ENCODE results near the gene IKZF4.
"Not testable (repeated sequence)": the region's sequence is repeated elsewhere in the genome, so short reads cannot be mapped to it uniquely, and the experiment has no call there.

Gene IKZF4

DNA sequence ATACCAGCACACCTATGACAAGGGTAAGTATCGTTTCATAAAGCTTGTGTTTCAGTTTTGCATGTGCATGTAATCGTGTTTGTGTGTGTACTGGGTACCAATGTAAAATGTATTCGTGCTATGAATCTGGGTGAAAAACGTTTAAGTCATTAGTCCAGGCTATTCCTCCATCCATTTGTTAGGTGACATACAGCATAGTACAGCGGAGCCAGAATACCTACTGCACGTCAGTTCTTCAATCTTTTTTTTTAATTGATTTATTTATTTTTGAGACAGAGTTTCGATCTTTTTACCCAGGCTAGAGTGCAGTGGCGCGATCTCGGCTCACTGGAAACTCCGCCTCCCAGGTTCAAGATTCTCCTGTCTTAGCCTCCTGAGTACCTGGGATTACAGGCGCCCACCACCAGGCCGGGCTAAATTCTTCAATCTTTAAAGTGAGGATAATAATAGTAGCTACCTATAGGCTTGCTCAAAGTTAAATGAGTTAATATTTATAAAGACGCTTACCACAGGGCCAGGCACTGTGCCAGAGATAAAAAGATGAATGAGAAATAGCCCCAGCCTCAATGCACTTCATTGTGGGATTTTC, 20.2 kb downstream of the IKZF4 start:
- Mint-ChIP-seq H3K4me3 (peak overlapping the region; percentile 100), H3K27ac (peak overlapping the region; percentile 100), H3K36me3 (ENCODE audit: low read depth) (peaks cover 52% of the 10 kb centered on the region), H3K9me3 (no peaks in the 10 kb centered on the region), H3K4me1 (peaks cover 74% of the 10 kb centered on the region), H3K27me3 (no peaks in the 10 kb centered on the region)
- no peak for DNase-seq
- no peak for ATAC-seq

DNA sequence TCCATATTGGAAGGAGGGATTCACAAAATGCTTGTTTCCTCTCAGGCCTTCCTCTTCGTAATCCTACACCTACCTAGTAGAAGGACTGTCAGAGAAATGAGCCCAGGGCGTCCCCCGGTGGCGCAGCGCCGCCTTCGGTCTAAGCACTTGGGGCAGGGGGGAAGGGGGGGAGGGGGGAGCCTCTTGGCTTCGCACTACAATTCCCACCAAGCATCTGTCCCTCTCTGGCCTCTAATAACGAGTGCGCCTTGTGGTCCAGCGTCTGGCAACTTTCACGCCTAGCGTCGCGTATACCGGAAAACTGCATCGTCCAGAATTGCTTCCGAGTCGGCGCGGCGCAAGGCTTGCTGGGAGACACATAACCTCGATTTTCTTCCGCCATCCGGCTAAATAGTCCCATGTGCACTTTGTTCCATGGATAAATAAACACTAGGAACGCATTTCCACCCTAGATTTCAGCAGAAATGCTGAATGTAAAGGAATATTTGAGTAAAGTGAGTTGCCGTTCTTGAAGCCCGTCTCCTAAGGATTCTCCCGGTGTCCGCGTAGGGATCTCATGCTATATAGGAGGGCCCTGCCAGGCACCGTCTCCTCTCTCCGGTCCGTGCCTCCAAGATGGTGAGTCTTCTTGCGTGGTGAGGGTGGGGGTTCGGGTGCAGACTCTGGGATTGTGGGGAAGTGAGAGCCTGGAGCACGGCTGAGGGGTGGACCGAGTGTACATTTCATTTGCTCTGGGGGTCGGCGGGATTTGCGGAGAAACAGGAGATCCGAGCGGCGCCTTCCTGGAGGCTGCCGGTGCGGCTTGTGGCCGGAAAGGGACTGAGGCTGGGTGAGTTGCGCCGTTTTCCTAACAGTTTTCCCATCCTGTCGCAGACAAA, 20.9 kb downstream of the IKZF4 start, which contains the start of gene RPS26:
Gene RPS26, plus strand, starts transcription at position 367 of the 878 bp plus-strand sequence. Its CDS starts 249 bp downstream, at position 616.
- peak; percentile 87 for ATAC-seq
- H3K4me3 Mint-ChIP-seq, result peak within 1 kb of the TSS; percentile 100
- peaks cover 76% of the 10 kb centered on the region for H3K4me1 Mint-ChIP-seq
- peak; percentile 87 for DNase-seq
- H3K9me3 Mint-ChIP-seq, result no peaks in the 10 kb centered on the region
- H3K36me3 Mint-ChIP-seq (ENCODE audit: low read depth), result peaks cover 47% of the 10 kb centered on the region
- no peaks in the 10 kb centered on the region for H3K27me3 Mint-ChIP-seq
- peak within 1 kb of the TSS; percentile 100 for H3K27ac Mint-ChIP-seq

DNA sequence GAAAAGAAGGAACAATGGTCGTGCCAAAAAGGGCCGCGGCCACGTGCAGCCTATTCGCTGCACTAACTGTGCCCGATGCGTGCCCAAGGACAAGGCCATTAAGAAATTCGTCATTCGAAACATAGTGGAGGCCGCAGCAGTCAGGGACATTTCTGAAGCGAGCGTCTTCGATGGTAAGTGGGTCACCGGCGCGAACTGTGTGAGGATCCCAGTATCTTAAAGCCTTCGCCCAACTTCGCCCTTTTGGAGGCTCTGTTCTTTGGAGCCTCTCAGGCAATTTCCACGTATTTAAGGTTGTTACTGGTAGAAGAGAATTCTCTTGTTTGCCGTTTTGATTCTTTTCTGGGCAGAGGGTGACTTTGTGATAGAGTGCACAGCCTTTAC, 21.6 kb downstream of the IKZF4 start:
- not testable (repeated sequence) for H3K9me3 Mint-ChIP-seq, ATAC-seq, DNase-seq, H3K27me3 Mint-ChIP-seq
- Mint-ChIP-seq H3K4me3 (peak overlapping the region; percentile 100), H3K36me3 (ENCODE audit: low read depth) (peaks cover 46% of the 10 kb centered on the region), H3K4me1 (peaks cover 76% of the 10 kb centered on the region), H3K27ac (peak overlapping the region; percentile 100)

DNA sequence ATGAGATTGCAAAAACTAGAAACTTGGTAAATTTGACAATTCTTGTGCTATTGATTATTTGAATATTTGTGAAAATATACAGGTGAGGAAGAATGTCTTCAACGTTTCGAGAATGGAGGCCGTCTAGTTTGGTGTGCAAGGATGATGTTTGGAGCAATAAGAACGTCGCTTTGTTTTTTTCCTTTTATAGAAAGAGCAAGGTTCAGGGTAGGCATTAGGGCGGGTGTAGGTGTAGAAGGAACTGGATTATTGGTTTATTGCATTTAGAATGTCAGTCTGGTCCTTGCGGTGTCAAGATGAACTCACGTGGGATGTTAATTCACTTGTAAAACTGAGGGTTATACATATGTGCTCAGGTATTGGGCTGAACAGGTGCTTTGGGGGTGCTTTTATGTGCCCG, 22.0 kb downstream of the IKZF4 start:
- H3K27me3 Mint-ChIP-seq, result no peaks in the 10 kb centered on the region
- H3K27ac Mint-ChIP-seq, result peak overlapping the region; percentile 100
- DNase-seq (no peak), ATAC-seq (no peak)
- H3K36me3 Mint-ChIP-seq (ENCODE audit: low read depth), result peaks cover 46% of the 10 kb centered on the region
- H3K4me3 Mint-ChIP-seq, result peak overlapping the region; percentile 100
- no peaks in the 10 kb centered on the region for H3K9me3 Mint-ChIP-seq
- peaks cover 72% of the 10 kb centered on the region for H3K4me1 Mint-ChIP-seq

DNA sequence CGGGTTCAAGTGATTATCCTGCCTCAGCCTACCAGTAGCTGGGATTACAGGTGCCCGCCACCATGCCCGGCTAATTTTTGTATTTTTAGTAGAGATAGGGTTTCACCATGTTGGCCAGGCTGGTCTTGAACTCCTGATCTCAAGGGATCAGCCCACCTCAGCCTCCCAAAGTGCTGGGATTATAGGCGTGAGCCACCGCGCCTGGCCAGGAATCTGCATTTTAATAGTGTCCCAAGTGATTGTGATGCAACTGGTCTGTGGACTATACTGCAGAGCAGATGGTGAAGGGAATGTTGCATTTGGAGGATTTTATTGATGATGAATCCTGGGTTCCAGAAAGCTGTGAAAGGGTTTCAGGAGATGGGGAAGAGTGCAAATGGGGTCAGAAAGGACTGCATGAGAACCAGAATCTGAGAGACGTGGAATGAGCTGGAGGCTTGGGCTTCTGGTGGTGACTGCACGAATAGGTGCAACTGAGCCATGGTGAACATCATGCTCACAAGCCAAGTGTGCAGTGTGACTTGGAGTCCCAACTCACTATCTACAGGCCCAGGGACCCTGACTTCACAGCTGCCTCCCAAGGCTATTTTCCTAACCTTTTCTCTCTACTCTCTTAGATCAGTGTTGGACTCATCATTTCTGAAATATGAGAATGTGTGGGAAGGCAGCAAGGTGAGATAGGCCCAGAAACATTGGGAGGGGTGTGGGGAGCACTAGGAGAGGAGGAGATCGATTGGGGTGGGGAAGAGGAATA, 25.4 kb downstream of the IKZF4 start:
- no peak for DNase-seq
- Mint-ChIP-seq H3K4me1 (peaks cover 41% of the 10 kb centered on the region), H3K27ac (peak overlapping the region; percentile 100), H3K36me3 (ENCODE audit: low read depth) (peaks cover 42% of the 10 kb centered on the region), H3K4me3 (no peak overlapping the region), H3K27me3 (no peaks in the 10 kb centered on the region), H3K9me3 (no peaks in the 10 kb centered on the region)
- no peak for ATAC-seq

DNA sequence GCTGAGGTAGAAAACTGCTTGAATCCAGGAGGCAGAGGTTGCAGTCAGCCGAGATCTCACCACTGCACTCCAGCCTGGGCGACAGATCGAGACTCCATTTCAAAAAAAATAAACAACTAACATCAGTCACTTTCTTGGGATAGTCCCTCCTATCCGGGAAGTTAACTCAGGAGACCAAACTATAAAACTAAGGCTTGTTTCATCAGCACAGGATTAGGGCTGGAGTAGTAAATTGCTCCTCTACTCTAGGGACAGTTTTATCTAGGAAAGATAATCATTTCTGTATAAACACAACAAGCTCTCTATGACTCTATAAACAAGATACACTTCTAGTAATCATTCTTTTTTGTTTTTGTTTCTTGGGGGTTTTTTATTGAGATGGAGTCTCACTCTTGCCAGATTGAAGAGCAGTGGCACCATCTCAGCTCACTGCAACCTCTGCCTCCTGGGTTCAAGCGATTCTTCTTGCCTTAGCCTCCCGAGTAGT, 32.6 kb downstream of the IKZF4 start:
- no peak for DNase-seq
- Mint-ChIP-seq H3K4me1 (peaks cover 4% of the 10 kb centered on the region), H3K36me3 (ENCODE audit: low read depth) (no peaks in the 10 kb centered on the region), H3K27ac (no peak overlapping the region), H3K9me3 (no peaks in the 10 kb centered on the region), H3K27me3 (no peaks in the 10 kb centered on the region), H3K4me3 (no peak overlapping the region)
- ATAC-seq, result no peak

DNA sequence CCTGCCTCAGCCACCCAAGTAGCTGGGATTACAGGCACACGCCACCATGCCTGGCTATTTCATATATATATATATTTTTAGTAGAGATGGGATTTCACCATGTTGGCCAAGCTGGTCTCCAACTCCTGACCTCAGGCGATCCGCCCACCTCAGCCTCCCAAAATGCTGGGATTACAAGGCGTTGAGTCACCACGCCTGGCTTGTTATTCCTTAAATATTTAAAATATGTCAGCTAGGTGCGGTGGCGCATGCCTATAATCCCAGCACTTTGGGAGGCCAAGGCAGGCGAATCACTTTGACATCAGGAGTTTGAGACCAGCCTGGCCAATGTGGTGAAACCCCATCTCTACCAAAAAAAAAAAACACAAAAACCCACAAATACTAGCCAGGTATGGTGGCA, 39.1 kb downstream of the IKZF4 start:
- DNase-seq, result not testable (repeated sequence)

DNA sequence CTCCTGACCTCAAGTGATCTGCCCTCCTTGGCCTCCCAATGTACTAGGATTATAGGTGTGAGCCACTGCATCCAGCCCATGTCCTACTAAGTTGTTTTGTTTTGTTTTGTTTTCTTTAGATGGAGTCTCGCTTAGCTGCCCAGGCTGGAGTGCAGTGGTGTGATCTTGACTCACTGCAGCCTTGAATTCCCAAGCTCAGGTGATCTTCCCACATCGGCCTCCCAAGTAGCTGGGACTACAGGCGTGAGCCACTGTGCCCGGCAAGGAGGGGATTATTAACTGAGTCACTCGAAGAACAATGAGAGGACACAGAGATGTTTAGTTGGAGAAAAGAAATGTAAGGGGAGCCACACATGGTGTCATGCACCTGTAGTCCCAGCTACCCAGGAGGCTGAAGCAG, 41.1 kb downstream of the IKZF4 start:
- Mint-ChIP-seq H3K27me3 (peaks cover 3% of the 10 kb centered on the region), H3K4me1 (peaks cover 3% of the 10 kb centered on the region), H3K27ac (no peak overlapping the region), H3K4me3 (no peak overlapping the region), H3K36me3 (ENCODE audit: low read depth) (no peaks in the 10 kb centered on the region), H3K9me3 (no peaks in the 10 kb centered on the region)
- DNase-seq (no peak), ATAC-seq (no peak)

More for the DNA sequence above, 39.1 kb downstream of the IKZF4 start:
- H3K4me1 Mint-ChIP-seq; H3K27me3 Mint-ChIP-seq; H3K27ac Mint-ChIP-seq; H3K9me3 Mint-ChIP-seq; H3K4me3 Mint-ChIP-seq; H3K36me3 Mint-ChIP-seq (ENCODE audit: low read depth); ATAC-seq: not testable (repeated sequence)

DNA sequence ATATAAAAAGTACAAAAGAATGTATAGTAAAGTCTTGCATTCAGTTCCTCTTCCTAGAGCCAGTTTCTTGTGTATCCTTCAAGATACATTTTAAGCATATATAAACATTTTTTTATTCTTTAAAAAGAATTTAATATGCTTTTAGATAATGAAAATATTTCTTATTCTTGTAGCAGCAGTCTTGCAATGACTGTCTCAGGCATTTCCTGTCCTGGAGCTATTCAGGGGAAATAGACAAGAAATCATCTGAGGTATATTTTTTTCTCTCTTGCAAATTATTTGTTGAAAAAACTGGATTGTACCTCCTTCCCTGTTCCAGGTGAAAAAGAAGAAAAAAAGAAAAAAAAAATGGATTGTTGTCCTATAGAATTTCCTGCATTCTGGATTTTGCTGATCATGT, 42.2 kb downstream of the IKZF4 start:
- Mint-ChIP-seq H3K36me3 (ENCODE audit: low read depth) (no peaks in the 10 kb centered on the region), H3K9me3 (no peaks in the 10 kb centered on the region), H3K27me3 (peaks cover 3% of the 10 kb centered on the region), H3K4me1 (peaks cover 4% of the 10 kb centered on the region), H3K27ac (no peak overlapping the region), H3K4me3 (no peak overlapping the region)
- ATAC-seq (no peak), DNase-seq (no peak)

DNA sequence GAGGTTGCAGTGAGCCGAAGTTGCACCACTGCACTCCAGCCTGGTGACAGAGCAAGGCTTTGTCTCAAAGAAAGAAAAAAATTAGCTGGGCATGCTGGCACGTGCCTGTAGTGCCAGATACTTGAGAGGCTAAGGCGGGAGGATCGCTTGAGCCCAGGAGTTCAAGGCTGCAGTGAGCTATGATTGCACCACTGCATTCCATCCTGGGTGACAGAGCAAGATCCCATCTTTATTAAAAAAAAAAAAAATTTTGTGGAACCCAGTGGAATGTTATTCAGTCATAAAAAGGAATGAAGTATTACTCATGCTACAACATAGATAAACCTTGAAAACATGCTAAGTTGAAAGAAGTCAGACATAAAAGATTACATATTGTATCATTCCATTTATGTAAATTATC, 50.8 kb downstream of the IKZF4 start:
- H3K27me3 Mint-ChIP-seq, result no peaks in the 10 kb centered on the region
- no peak overlapping the region for H3K4me3 Mint-ChIP-seq
- DNase-seq (no peak), ATAC-seq (no peak)
- H3K9me3 Mint-ChIP-seq, result no peaks in the 10 kb centered on the region
- peaks cover 4% of the 10 kb centered on the region for H3K4me1 Mint-ChIP-seq
- H3K36me3 Mint-ChIP-seq (ENCODE audit: low read depth), result no peaks in the 10 kb centered on the region
- no peak overlapping the region for H3K27ac Mint-ChIP-seq

DNA sequence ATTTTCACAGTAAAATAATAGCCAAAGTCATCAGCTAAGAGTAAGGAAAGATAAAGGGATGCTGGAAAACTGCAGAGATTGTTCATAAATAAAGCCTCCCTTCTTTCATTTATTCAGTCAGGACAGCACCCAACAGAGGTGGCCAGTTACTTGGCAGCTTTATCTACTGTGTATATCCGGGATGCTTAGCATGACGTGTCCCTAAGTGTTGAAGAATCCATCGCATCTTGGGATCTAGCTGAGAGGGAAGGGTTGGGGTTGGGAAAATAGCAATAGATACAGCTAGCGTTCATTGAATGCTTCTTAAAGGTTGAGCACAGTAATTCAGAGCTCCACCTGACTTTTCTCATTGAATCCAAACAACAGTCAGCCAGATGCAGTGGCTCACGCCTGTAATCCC, 53.6 kb downstream of the IKZF4 start:
- Mint-ChIP-seq H3K27ac (no peak overlapping the region), H3K9me3 (no peaks in the 10 kb centered on the region), H3K36me3 (ENCODE audit: low read depth) (no peaks in the 10 kb centered on the region), H3K4me1 (no peaks in the 10 kb centered on the region), H3K4me3 (no peak overlapping the region), H3K27me3 (no peaks in the 10 kb centered on the region)
- no peak for DNase-seq
- ATAC-seq, result no peak

DNA sequence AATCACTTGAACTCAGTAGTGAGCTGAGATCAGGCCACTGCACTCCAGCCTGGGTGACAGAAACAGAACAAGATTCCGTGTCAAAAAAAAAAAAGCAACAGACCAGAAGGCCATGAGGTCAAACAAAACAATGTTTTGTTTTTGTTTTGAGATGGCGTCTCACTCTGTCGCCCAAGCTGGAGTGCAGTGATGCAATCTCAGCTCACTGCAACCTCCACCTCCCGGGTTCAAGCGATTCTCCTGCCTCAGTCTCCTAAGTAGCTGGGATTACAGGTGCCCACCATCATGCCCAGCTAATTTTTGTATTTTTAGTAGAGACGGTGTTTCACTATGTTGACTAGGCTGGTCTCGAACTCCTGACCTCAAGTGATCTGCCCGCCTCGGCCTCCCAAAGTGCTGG, 57.1 kb downstream of the IKZF4 start:
- not testable (repeated sequence) for H3K4me3 Mint-ChIP-seq; DNase-seq; ATAC-seq; H3K9me3 Mint-ChIP-seq; H3K36me3 Mint-ChIP-seq (ENCODE audit: low read depth); H3K27ac Mint-ChIP-seq; H3K4me1 Mint-ChIP-seq
- peaks cover 11% of the 10 kb centered on the region for H3K27me3 Mint-ChIP-seq

DNA sequence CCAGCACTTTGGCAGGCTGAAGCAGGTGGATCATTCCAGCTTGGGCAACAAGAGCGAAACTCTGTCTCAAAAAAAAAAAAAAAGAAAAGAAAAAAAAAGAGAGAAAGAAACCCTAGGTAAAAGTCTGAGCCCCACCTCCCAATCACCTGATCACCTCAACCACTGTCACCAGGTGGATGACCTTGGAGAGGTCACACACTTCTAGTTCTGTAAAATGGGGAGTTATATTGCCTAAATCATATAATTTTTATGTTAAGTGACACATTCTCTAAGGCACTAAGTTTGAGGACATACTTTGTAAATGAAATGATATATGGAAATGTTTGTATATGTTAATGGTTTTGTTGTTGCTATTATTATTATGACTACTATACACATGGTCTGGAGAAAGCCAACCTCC, 57.6 kb downstream of the IKZF4 start:
- no peak for DNase-seq
- Mint-ChIP-seq H3K27ac (no peak overlapping the region), H3K27me3 (peaks cover 11% of the 10 kb centered on the region), H3K36me3 (ENCODE audit: low read depth) (no peaks in the 10 kb centered on the region), H3K4me3 (peak overlapping the region; percentile 80), H3K9me3 (no peaks in the 10 kb centered on the region), H3K4me1 (peaks cover 8% of the 10 kb centered on the region)
- no peak for ATAC-seq

DNA sequence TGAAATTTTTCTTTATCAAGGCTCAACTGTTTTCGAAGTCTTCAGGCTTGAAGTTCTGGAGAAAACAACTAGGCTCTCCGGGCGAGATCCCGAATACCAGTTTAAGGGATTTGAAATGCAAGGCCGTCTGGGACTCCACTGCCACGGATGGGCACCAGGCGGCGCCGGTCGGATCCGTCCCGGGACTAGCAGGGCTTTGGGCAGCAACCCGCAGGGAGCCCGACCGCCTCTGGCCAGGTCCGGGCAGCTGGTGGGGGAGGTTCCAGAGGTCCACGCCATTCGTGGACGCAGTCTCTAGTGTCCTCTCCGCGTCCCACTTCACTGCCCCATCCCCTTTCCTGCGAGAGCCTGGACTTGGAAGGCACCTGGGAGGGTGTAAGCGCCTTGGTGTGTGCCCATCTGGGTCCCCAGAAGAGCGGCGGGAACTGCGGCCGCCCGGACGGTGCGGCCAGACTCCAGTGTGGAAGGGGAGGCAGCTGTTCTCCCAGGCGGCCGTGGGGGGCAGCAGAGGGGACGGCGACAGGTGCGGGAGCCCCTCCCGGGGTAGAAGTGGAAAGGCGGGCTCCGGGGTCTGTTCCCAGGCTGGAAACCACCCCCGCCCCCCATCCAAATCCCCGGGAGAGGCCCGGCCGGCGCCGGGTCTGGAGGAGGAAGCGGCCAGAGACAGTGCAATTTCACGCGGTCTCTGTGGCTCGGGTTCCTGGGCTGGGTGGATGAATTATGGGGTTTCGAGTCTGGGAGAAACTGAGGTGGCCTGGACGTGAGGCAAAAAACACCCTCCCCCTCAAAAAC, 58.3 kb downstream of the IKZF4 start:
- H3K4me1 Mint-ChIP-seq, result peaks cover 8% of the 10 kb centered on the region
- ATAC-seq (peak; percentile 62), DNase-seq (peak; percentile 63)
- H3K9me3 Mint-ChIP-seq, result no peaks in the 10 kb centered on the region
- H3K27ac Mint-ChIP-seq, result no peak overlapping the region
- H3K36me3 Mint-ChIP-seq (ENCODE audit: low read depth), result no peaks in the 10 kb centered on the region
- H3K4me3 Mint-ChIP-seq, result peak overlapping the region; percentile 80
- H3K27me3 Mint-ChIP-seq, result peaks cover 13% of the 10 kb centered on the region

Measured in activated naive CD8-positive, alpha-beta T cell treated with anti-CD3 and anti-CD28 coated beads, Interleukin-2, amount 50 U/mL, for 24 hours (primary cell).